M059J (cell line): Measurements from ENCODE around the gene CD47. TPM values are rescaled to one million over a fixed set of nuclear protein-coding genes. Genes with fewer than 3 reads are reported as not detected.

Experiments used
- DNase-seq: peaks from one replicate; pipeline ENCODE4 v3.0.0-alpha.2; 2012; ENCODE audit warnings: low read depth
- total RNA-seq: library from RNA; depleted of rRNA; stranded (reverse); fragments of >200 nt; shearing (Covaris generic); gene quantifications from 2 replicates; pipeline ENCODE4 v1.2.3, GENCODE V29; 2014

Gene CD47
- total RNA-seq, 1 experiment from 2014 or later, result 189 TPM

GRCh38 chr3:108117241-108117775, 26.5 kb upstream of the CD47 start:
- DNase-seq, result peak; percentile 58

DNA sequence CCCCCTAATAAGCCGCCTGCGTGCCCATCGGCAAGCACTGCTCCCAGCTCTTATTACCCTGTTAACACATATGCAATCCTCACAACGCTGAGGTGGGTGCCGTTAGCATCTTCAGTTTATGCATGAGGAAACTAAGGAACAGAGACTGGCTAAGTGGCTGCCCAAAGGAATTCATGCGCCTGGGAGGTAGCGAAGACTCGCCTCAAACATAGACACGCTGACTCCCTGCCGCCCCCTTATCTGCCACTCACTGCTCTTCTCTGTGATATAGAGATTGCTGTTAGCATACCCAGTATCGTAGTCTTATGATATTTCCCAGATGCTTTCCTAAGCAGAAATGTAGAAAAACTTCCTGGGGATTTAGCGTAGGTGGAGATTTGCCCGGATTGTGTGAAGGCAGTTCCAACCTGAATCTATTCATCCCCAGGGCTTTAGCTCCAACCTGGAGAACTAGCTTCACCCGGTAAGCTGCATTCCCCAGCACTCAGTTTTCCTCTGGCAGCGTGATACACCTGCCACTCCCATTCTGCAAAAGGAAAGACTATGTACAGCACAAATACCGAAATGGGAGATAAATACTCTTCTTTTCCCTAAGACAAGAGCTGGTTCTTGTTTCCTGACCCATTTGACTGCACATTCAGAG, 23.7 kb upstream of the CD47 start:
- DNase-seq, result no peak

DNA sequence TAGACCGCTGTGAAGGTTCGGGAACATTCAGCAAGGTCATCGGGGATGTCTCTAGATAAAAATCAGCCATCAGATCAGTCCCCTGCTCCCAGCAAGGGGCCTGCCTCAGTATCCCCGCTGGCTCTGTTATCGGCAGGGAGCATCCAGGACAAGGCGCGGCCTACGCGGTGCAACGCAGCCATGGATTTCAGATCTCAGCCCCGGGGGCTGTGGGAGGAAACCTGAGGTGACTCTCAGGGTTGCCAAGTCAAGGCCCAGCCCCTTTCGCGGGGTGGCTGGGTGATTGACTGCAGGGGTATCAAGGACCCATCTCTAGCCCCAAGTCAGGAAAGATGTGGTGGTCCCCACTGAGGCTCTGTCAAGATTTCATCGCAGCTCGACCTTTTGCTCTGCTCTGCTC, 23.1 kb upstream of the CD47 start:
- no peak for DNase-seq

GRCh38 chr3:108110934-108111333, 20.1 kb upstream of the CD47 start:
- DNase-seq, result no peak

GRCh38 chr3:108108416-108108815, 17.6 kb upstream of the CD47 start:
- no peak for DNase-seq

- DNase-seq, result no peak
Observed at GRCh38 chr3:108106449-108106848, 15.6 kb upstream of the CD47 start.

GRCh38 chr3:108106031-108106430, 15.2 kb upstream of the CD47 start:
- peak; percentile 21 for DNase-seq

DNA sequence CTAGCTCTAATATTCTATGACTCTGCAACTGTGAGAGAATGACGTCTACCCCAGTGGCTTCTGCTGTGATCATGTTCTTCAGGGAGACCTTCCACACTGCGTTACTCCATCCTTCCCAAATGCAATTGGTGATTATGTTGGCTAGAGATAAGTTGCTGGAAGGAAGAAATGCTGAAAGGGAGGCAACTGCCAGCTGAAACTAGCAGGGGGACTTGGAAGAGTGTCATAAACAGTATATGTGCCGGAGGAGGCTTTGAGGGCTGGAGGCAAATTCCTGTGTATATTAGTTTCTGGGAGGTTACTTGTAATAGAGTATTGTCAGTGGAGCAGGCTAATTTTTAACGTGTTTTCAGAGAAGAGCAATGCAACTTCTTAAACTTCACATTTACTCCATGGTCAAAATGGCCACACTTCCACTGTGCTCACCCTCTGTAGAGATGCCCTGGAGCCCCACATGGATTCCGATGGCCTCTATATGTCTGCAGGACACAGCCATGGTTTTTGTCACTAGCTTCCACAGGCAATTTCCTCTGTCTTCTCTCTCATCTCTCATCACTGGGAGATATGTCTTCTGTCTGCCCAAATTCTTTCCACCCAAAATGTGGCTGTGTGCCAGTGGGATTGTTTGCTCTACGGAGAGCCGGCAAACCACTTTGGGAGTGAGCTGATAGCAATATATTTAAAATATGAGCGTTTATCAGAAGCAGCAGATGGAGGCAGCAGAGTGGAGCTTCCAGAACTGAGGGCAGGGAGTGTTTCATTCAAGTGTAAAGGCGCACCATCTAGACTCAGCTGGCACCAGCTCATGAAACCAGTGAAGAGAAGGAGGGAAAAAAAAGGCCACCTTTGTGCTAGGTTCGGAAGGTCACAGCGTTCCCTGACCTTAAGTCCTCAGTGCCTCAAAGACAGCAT, 13.3 kb upstream of the CD47 start:
- DNase-seq, result no peak

GRCh38 chr3:108103040-108103751, 12.4 kb upstream of the CD47 start:
- no peak for DNase-seq

DNA sequence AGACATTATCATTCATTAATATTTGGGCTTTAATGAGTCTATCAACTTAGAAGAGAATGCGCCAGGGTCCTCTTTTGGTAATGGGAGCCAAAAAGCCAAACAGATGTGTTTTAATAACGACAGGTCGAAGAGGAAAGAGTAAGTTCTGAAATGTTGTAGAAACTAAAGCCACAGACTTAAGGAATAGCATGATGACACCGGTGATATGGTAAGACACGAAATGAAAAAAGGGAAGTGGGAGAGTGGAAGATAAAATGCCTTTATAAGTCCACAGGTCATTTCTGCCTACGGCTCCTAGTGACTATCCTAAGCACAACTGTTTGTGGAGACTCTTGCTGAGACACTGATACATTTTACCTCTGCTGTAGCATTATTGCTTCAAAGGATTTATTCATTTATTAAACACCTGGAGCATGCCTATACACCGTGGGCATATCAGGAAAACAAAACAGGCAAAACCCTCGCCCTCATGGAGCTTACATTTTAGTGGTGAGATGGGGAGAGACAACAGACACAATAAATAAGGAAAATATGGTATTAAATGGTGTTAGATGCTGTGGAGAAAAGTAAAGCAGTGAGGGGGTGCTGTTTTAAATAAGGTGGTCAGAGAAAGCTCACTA, 11.7 kb upstream of the CD47 start:
- no peak for DNase-seq

DNA sequence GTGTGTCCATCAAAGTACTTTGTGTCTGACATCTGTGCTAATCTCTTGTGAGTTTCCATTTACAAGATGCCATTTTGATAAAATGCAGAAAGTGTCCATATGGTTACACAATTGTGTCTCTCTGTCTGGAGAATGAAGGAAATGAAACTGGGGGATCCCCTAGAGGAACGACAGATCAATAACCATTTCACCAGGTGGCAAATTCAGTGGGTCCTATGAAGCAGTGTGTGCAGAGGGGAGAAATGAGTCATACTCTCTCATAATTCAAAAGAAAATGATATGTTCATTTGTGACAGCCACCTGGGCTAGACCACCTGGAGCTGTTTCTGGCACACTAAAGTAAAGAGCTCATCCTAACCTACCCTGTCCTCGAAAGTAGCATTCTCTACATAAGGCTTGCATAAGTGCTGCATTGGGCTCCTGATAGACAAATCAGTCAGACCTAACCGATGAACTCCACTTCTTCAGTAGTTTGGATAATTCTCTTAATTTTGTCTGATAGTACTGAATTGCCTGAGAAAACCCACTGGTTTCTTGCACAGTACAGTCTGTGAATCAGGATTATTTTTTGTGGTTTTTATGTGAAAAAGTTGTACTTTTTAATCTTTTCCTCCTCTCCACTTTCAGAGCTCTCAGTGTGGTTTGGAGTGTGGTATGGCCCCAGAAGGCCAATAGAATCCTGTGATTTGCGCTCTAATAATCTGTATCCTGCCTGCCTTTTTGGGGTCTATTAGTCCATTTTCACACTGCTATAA, 10.3 kb upstream of the CD47 start:
- DNase-seq, result no peak

DNA sequence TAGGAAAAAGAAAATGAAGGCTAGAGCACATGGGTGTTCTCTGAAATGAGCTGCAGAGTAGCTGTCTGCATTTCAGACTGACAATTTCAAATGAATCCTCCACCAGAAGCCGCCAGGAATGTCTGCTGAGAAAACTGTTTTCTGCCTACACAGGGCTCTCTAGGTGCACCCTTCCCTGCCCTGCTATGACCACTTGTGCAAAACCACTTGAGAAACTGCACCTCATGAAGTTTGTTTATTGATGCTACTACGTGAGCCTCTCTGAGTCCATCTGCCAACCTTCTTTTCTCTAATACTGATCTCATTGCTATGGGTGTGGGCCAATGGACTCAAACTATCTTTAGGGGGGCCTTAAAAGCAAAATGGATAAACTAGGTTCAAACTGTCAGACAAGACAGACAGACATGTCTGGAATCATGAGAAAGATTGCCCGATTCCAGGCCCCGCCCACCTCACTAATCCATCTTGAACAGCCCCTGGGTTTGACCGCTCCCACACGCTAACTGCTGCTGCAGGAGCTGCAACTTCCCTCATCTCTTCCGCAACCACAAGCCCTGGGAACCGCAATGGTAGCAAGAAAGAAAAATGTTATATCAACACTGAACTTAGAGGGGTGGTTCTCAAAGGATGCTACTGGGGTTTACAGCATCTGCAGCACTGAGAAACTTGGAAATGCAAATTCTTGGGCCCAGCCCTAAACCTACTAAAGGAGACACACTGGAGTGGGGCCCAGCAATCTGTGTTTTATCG, 9.0 kb upstream of the CD47 start:
- DNase-seq, result no peak

GRCh38 chr3:108099244-108099643, 8.4 kb upstream of the CD47 start:
- DNase-seq, result peak; percentile 46

DNA sequence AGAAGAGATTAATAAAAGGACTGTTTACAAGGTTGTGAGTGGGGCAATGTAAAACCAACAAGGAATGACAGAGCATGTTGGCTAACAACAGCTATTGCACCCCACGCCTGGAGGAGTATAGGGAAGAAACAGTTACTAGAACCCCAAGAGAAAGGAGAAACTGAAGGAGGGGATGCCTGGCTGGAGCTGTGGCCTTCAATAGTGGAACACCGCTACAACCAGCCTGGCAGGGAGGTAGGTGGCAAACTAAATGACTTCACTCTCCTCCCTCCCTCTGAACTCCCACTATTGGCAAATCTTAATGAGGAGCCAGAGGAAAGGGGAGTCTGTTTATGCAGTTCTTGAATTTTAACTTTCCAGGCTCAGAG, 7.2 kb upstream of the CD47 start:
- no peak for DNase-seq

- DNase-seq, result no peak
Observed at GRCh38 chr3:108097322-108098002, 6.6 kb upstream of the CD47 start.

DNA sequence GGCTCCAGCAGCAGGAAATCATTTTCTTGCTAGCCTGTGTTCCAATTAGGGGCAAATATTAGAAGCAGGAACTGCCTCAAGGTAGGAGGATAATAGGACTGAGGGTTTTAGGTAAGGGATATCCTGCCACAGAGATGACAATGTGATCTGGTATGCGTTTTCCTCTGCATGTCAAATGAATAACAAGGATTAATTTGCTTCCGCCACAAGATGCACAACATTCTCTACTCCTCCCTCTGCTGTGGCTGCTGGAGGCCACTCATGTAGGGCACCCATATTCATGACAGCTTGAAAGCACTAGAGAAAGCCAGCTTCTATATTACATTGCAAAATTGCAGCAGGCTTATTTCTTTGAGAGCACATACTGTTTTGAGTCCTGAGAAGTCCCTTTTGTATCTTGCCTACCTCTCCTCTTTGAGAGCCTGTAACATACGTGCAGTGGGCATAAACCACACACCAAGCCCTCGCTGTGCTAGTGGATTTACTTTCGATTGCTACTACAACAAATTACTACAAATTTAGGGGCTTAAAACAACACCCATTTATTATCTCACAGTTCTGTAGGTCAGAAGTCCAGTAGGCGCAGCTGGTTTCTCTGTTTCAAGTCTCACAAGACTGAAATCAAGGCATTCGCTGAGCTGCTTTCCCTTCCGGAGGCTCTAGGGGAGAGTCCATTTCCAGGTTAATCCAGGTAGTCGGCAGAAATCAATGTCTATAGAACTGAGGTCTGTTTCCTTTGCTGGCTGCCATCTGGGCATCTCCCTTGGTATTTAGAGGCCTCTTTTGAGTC, 5.9 kb upstream of the CD47 start:
- DNase-seq, result peak; percentile 55

DNA sequence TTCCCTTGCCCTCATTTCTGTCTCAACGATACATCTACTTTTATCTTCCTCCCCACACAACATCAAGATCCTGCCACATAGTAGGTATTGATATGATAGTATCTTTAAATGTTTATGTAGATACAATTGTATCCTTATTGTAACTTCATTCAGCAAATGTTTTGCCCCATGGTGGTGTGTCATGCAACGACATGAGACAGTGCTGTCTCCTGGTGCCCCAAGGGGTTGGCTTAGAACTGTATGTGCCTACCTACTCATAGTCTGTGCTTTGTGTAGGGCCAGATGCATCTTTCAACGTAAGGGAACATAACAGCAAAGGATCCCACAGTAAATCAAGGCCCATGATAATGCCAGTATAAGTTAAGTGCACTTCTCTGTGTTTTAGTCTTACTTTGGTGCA, 2.8 kb upstream of the CD47 start:
- no peak for DNase-seq

DNA sequence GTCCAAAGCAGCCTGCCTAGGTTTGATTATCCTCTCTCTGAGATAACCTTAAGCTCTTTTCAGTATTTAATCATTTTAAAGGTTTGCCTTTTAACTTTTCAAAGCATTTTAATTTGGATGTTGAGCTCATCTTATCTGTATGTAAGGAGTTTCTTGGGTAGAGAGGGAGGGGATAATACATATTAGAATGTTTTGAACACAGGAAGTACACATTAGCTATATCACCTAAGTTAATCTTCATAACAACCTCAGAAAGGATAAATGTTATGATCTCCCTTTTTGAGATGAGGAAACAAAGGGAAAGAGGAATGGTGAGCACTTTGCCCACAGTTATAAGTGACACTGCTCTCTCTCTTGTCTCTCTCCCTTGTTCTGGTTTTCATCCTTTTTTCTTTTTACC, 2.2 kb upstream of the CD47 start:
- DNase-seq, result no peak

DNA sequence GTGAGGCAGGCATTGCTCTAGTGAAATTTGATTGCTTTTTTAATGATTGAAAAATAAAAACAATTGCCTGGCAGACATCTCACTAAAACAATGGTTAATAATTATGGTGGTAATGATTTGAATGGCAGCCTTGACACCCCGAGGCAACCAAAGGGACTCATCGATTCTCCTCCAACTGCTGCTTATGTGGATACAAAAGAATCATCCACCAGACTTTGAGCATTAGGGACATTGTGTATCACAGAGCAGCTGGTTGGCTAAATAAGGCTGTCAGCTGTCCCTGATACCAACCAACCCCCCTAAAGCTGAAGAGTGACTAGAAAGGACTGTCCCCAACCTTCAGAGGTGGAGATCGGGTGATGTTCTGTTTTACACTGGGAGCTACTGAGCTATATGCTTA, 1.7 kb upstream of the CD47 start:
- DNase-seq, result no peak
